GM12878 (cell line): ENCODE measurements around the gene ELN. TPM values are rescaled to one million over a fixed set of nuclear protein-coding genes. Genes with fewer than 3 reads are reported as not detected.

Experiments
- ATAC-seq: fragments of 200-7000 bp; cut with Tn5 transposase; 3 replicates; pipeline ENCODE4 v1.9.1; 2020; ENCODE audit warnings: mild to moderate bottlenecking, moderate library complexity
- BruUV-seq: library from RNA; stranded (reverse); fragments of 400-500 nt; replicated peaks from 2 replicates; lab custom pipeline; 2021; lab: Mats Ljungman, UMichigan
- CTCF ChIA-PET: fragments of 300-600 bp; sonication (Branson Sonifier 250); formaldehyde crosslinking; extraction: SDS; loops from one replicate; lab custom pipeline; 2021; ENCODE audit warnings: inconsistent platforms; lab: Yijun Ruan, JAX
- POLR2A ChIA-PET: fragments of 350-600 bp; formaldehyde crosslinking; extraction: SDS; loops from one replicate; lab custom pipeline; 2021; ENCODE audit warnings: inconsistent platforms; lab: Charles Lee
- RAD21 ChIA-PET: fragments of 300-600 bp; sonication (Branson Sonifier 250); formaldehyde crosslinking; loops from one replicate; lab custom pipeline; 2023; ENCODE audit warnings: antibody characterized with exemption; ENCODE audit not compliant: unreplicated experiment; lab: Charles Lee
- SMC1A ChIA-PET: fragments of 300-600 bp; sonication (Branson Sonifier 250); formaldehyde crosslinking; loops from one replicate; lab custom pipeline; 2023; ENCODE audit not compliant: unreplicated experiment, uncharacterized antibody; lab: Charles Lee
- DNase-seq: peaks from one replicate; pipeline ENCODE4 v3.0.0-alpha.2; 2011; ENCODE audit warnings: low read depth, low spot score
- FAIRE-seq: peaks from 3 replicates; lab custom pipeline; 2011; peaks lifted over from hg19 to GRCh38; lab: Jason Lieb, UNC
- H2AFZ ChIP-seq: 2 replicates; pipeline ENCODE4 v1.6.0; 2011; ENCODE audit warnings: low read depth, low read length, control low read depth; ENCODE audit not compliant: control insufficient read depth
- H3K27ac ChIP-seq: 2 replicates; pipeline ENCODE4 v1.5.1; 2011; ENCODE audit warnings: control low read depth; ENCODE audit not compliant: control insufficient read depth, insufficient read depth
- H3K27me3 ChIP-seq, 2 experiments: replicated peaks in 1 of 2; 2 replicates each; pipeline versions ENCODE4 v1.6.0 to v1.6.1; 2011; ENCODE audit warnings: low read length in 1 of 2; ENCODE audit not compliant: control insufficient read depth in 2 of 2, insufficient read depth in 2 of 2
- H3K36me3 ChIP-seq, 2 experiments: 2 replicates each; pipeline ENCODE4 v1.5.1; 2011; ENCODE audit warnings: low read length in 1 of 2; ENCODE audit not compliant: control insufficient read depth in 2 of 2, insufficient read depth in 2 of 2
- H3K4me1 ChIP-seq: 2 replicates; pipeline ENCODE4 v1.6.1; 2011; ENCODE audit warnings: mild to moderate bottlenecking, low read length, moderate library complexity, mixed read lengths; ENCODE audit not compliant: control insufficient read depth, insufficient read depth
- H3K4me2 ChIP-seq: 2 replicates; pipeline ENCODE4 v1.6.0; 2011; ENCODE audit warnings: control low read depth; ENCODE audit not compliant: control insufficient read depth, insufficient read depth
- H3K4me3 ChIP-seq: fragments of 200-600 bp; sonication (generic); 2 replicates; pipeline ENCODE4 v1.5.1; 2016
- H3K79me2 ChIP-seq: 2 replicates; pipeline ENCODE4 v1.6.0; 2011; ENCODE audit warnings: low read length; ENCODE audit not compliant: control insufficient read depth, insufficient read depth
- H3K9ac ChIP-seq: 2 replicates; pipeline ENCODE4 v1.8.0; 2011; ENCODE audit warnings: low read length, control low read depth, mixed read lengths; ENCODE audit not compliant: control insufficient read depth, insufficient read depth
- H3K9me3 ChIP-seq: replicated peaks from 3 replicates; pipeline ENCODE4 v1.5.1; 2011; ENCODE audit warnings: mild to moderate bottlenecking, low read length; ENCODE audit not compliant: control insufficient read depth, insufficient read depth
- H4K20me1 ChIP-seq: 2 replicates; pipeline ENCODE4 v1.6.0; 2011; ENCODE audit not compliant: control insufficient read depth, insufficient read depth
- CTCF ChIP-seq, 3 experiments: IDR thresholded peaks in 2 of 3; conservative IDR thresholded peaks in 1 of 3; 2 replicates each; pipeline ENCODE4 v1.5.1; 2011; ENCODE audit warnings: low read depth in 3 of 3, low read length in 3 of 3, mild to moderate bottlenecking in 3 of 3, control low read depth in 2 of 3, moderate library complexity in 2 of 3, inconsistent platforms in 1 of 3, mixed read lengths in 1 of 3; ENCODE audit not compliant: control insufficient read depth in 2 of 3, insufficient read depth in 1 of 3; ENCODE audit errors: extremely low read depth in 1 of 3
- RAD21 ChIP-seq: IDR thresholded peaks from 2 replicates; pipeline ENCODE4 v1.6.1; 2011; ENCODE audit warnings: mild to moderate bottlenecking, low read depth, low read length, moderate library complexity; ENCODE audit not compliant: insufficient read depth
- SIN3A ChIP-seq: IDR thresholded peaks from 2 replicates; pipeline ENCODE4 v1.6.1; 2012; ENCODE audit warnings: low read depth, low read length, improper control_type of control experiment
- SMC3 ChIP-seq: IDR thresholded peaks from 2 replicates; pipeline ENCODE4 v1.6.1; 2011; ENCODE audit warnings: low read length, improper control_type of control experiment, borderline replicate concordance
- TBL1XR1 ChIP-seq: IDR thresholded peaks from 2 replicates; pipeline ENCODE4 v1.6.1; 2012; ENCODE audit warnings: low read depth, low read length, improper control_type of control experiment
- TCF3 ChIP-seq: IDR thresholded peaks from 2 replicates; pipeline ENCODE4 v1.6.1; 2012; ENCODE audit warnings: low read depth, mild to moderate bottlenecking, low read length, borderline replicate concordance; ENCODE audit not compliant: insufficient read depth
- YY1 ChIP-seq: IDR thresholded peaks from 2 replicates; pipeline ENCODE4 v1.6.1; 2011; ENCODE audit warnings: low read depth, mild to moderate bottlenecking, low read length
- WGBS: methylation state at CpG from one replicate; pipeline ENCODE4 v1.1.6; 2016; ENCODE audit warnings: low lambda C conversion rate; ENCODE audit not compliant: insufficient replicate concordance, insufficient coverage; ENCODE audit errors: missing lambda C conversion rate; 5-methylcytosine and 5-hydroxymethylcytosine counted together
- in situ Hi-C: fragments of 300-500 bp; cut with MboI; formaldehyde crosslinking; loops from 9 replicates; pipeline ENCODE4 v1.14.3; 2018; ENCODE audit warnings: mixed read lengths
- intact Hi-C: fragments of 100-400 bp; cut with micrococcal nuclease; formaldehyde crosslinking; loops from one replicate; pipeline ENCODE4 v1.14.2; 2022; ENCODE audit not compliant: unreplicated experiment
- polyA plus RNA-seq, 11 experiments: library from polyadenylated mRNA; depleted of rRNA in 4 of 11; unstranded in 6 of 11; stranded (reverse) in 5 of 11; fragments of >200 nt; fragmentation: Nextera tagmentation in 4 of 11; fragmentation: Illumina TruSeq in 1 of 11; extraction: Ambion mirVana in 4 of 11; extraction: Trizol in 1 of 11; gene quantifications; 1 replicate in 1 of 11; 2 replicates in 10 of 11; pipeline versions ENCODE4 v1.2.1 to v1.2.3, GENCODE V29; 2011 to 2016; ENCODE audit warnings: inconsistent platforms in 2 of 11, missing spikeins in 2 of 11, low read depth in 1 of 11
- total RNA-seq, 4 experiments: library from RNA; depleted of rRNA in 3 of 4; stranded (reverse); fragments of >200 nt in 3 of 4; fragmentation: Illumina TruSeq in 1 of 4; extraction: Trizol in 1 of 4; gene quantifications; 2 replicates each; pipeline versions ENCODE4 v1.2.1 to v1.2.3, GENCODE V29; 2013 to 2021

The ELN gene
- total and polyA plus RNA-seq, 10 of the 15 experiments (the other 5 are each of a cell fraction or from before 2014, with no cell fraction given), result 0.08 to 0.27 (median 0.23) TPM; not detected in 7

GRCh38 chr7:74026903-74027682, 880 bp upstream of the ELN start:
- 11% methylated on average over 13 of the region's 18 CpGs for WGBS
- RAD21 ChIA-PET, result interaction anchor here (0.8 to 1.6 kb wide), 4 partner anchors 45 to 162 kb away, joined by 3 to 8 read pairs (median 3); no protein-coding TSS in a partner anchor
- Histone ChIP-seq H3K27ac (no peak overlapping the region), H3K4me3 (no peak overlapping the region), H3K4me2 (no peak overlapping the region), H3K4me1 (no peaks in the 10 kb centered on the region), H3K9me3 (no peaks in the 10 kb centered on the region), H2AFZ (no peak overlapping the region), H3K79me2 (no peaks in the 10 kb centered on the region), H3K27me3 (peaks cover 7 to 12% of the 10 kb centered on the region in 2 experiments; a peak in 3 of 4 replicates), H3K9ac (no peak overlapping the region), H4K20me1 (no peaks in the 10 kb centered on the region), H3K36me3 (no peaks in the 10 kb centered on the region)
- CTCF ChIA-PET, result interaction anchor here (0.6 to 4.0 kb wide), 26 partner anchors 10 to 479 kb away, joined by 3 to 41 read pairs (median 4); no protein-coding TSS in a partner anchor
- POLR2A ChIA-PET, result no interaction called here
- intact Hi-C loops, result loop anchor here (1.0 to 5.0 kb wide), 2 partner anchors 161 to 215 kb away; no protein-coding TSS in a partner anchor
- BruUV-seq, result no TSS peak
- SMC1A ChIA-PET, result interaction anchor here (0.6 to 1.3 kb wide), 3 partner anchors 11 to 46 kb away, joined by 3 to 4 read pairs (median 3); no protein-coding TSS in a partner anchor
- peak; percentile 92 for ATAC-seq
- DNase-seq, result no peak
- TF ChIP-seq TCF3 (0 out of 2 replicates have a peak, but pooled peaks have one; percentile 19), CTCF (IDR thresholded peaks at IDR 0.05 in 2 of 3, conservative IDR thresholded peaks at IDR 0.05 in 1 of 3; ENCODE audit: control insufficient read depth in 2 of 3, extremely low read depth in 1 of 3, insufficient read depth in 1 of 3, low read depth in 3 of 3, low read length in 3 of 3) (peak; percentile 84 to 99 (median 94)), TBL1XR1 (no peak), YY1 (peak; percentile 49; the same call in 1 of the 2 replicates), RAD21 (peak; percentile 75), SIN3A (no peak), SMC3 (peak; percentile 76)
- in situ Hi-C loops, result no loop called here
- FAIRE-seq, result peak; percentile 41
